NCI-H510A treated with DMSO at 0.1 percent for 48 hours (cell line): ENCODE measurements around the gene STARD13.

Experiments
- DNase-seq: peaks from one replicate; lab custom pipeline; 2025; lab: John Stamatoyannopoulos, UW

STARD13 gene

GRCh38 chr13:33275916-33276315, 9.6 kb downstream of the STARD13 start:
- DNase-seq = no peak

GRCh38 chr13:33274264-33274663, 11.3 kb downstream of the STARD13 start:
- no peak for DNase-seq

- no peak for DNase-seq
These were observed 12.9 kb downstream of the STARD13 start for GRCh38 chr13:33272531-33273124.

- no peak for DNase-seq
These were observed 13.8 kb downstream of the STARD13 start for GRCh38 chr13:33271759-33272158.

DNA sequence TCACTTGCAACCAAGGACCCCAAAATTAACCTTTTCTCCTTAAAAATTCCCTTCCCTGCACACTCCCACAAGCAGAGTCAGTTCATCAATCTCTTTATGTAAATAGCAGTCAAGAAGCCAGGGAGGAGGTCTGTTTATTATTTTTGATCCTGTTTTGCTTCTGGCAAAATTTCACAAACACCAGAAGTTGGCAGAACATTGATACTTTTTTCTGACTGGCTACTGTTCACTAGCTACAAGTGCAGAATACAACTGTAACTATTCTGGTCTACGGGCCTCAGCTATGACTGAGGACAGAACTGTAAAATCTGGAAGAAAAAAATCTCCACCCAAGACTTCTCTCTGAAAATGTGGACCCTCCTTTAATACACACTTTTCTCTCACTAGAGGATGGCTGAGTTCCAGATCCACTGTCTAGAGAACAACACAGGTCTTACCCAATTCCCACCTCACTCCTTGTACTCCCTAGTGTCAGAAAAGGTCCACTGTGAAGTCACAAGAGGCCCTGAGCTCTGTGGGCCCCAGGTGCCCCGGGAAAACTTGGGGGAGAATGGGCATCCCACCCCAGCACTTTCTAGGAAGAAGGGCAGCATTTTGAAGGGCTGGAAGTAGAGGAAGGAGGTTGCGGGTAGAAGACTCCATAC, 14.5 kb downstream of the STARD13 start:
- no peak for DNase-seq

- DNase-seq = no peak
These were observed 19.9 kb downstream of the STARD13 start for GRCh38 chr13:33265607-33266006.

- DNase-seq = no peak
These were observed 20.4 kb downstream of the STARD13 start for GRCh38 chr13:33265133-33265532.

DNA sequence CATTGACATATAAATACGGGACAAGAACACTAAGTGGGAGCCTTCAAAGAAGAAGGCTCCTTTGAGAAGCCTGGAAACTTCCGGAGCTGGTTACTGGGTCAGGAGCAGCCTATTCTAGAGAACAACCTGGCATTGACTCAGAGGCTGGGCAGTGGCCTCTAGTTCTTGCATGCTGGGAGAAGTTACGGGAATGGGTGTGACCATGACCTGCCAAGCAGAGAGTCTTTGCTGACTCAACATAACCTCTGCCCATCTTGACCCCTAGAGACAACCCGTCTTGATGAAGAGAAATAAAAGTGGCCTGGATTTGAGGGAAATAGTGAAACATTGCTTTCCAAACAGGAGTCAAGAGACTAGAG, 21.0 kb downstream of the STARD13 start:
- DNase-seq = no peak

DNA sequence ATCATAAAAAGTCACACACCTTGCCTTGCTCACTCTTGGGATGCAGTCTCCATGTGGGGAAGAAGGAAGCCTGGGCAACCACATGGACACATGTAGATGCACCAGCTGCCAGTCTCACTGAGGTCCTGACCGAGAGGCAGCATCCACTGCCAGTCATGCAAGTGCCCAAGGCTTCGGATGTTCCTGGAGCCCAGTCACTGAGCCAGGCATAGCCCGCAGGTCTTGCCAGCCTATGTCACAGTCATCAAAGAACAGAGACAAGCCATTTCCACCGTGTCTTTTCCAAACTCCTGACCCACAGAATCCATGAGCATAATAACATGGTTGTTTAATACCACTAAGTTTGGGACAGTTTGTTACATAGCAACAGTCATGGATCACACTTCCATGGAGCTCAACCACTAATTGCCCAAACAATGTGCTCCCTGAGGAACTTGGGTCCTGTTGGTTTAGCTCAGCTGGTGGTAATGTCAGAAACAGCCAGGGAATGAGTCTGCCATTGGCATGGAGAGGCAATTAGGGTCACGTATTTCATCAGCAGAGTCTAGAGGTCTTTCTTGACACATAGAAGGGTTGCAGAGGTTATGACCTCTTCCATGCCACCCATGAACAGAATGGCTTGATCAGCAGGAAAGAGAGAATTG, 21.5 kb downstream of the STARD13 start:
- DNase-seq = no peak

DNA sequence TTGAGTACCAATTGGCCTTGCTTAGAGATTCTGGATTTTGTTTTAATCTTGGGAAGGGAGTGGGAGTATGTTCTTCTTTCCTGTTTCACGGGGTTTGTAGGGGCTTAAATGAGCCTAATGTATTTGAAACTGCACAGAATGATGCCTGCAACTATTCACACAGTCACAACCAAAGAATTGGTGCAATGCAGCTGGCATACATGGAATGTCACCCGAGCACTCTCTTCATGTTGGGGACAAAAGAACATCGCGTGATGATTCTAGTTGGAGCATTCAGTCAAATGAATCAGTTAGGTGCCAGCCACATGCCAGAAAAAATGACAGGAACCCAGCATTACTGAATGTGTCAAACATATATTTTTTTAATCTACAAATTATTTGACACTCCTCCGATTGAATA, 22.1 kb downstream of the STARD13 start:
- DNase-seq = no peak

GRCh38 chr13:33262997-33263396, 22.6 kb downstream of the STARD13 start:
- DNase-seq = no peak

GRCh38 chr13:33262594-33262993, 23.0 kb downstream of the STARD13 start:
- no peak for DNase-seq

- DNase-seq = no peak
These were observed 23.5 kb downstream of the STARD13 start for GRCh38 chr13:33262062-33262487.

- DNase-seq = no peak
These were observed 24.0 kb downstream of the STARD13 start for GRCh38 chr13:33261387-33262061.

DNA sequence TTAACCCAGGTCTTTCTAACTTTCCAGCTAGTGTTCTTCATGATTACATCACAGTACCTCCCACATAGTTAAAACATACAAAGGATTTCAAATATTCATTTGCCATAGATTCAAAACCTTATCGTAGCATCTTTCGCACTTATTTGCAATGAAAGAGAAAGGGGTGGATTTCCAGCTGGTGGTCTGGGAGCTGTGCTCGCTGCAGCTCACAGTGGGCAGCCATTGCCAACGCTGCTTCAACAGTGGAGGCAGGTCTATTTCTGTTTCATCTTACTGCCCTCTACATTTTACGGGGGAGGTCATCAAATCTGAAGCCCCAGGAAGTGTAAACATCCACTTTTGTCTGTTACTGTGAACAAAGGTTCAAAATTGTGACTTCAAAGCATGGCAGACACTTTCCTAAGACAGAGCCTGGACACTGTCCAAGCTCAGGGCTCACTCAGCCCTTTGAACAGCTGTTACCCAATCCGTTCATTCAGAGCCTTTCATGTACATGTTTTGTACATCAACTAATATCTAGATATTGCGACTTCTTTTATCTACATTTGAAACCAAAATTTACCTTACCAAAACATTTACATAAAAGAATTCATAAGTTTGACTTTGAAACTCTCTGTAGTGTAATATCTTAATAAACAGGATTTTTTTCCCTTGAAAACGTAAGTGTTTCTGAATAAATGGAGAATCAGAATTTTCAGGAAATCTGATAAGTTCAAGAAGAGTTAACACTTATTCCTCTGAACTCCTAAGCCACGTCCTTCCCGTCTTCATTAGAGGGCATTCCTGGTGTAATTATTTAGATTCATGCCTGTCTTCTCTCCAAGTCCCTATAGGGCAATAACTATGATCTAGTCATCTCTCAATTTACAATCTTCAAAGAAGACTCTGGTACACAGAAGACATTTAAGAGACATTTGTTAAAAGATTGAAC, 25.1 kb downstream of the STARD13 start:
- no peak for DNase-seq

GRCh38 chr13:33259296-33259695, 26.3 kb downstream of the STARD13 start:
- no peak for DNase-seq

- DNase-seq = no peak
These were observed 26.8 kb downstream of the STARD13 start for GRCh38 chr13:33258808-33259193.

GRCh38 chr13:33257841-33258807, 27.4 kb downstream of the STARD13 start:
- DNase-seq = no peak

GRCh38 chr13:33256148-33256840, 29.3 kb downstream of the STARD13 start:
- no peak for DNase-seq

DNA sequence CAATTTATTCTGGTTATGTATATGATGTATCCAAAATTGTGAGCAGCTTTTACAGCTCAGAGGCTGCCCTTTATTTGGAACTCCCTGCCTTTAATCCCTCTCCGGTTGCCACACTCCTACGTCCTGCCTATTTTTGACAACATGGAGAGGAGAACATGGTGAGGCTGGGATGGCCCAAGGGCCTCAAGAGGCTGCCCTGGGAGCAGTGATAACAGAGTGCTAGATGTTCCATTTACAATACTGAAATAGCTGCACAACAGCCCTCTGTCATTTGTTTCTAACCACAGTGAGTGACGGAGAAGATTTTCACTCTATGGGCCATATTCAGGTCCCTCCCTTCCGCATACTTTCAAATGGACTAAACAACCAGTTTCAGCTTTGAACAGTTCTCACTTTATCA, 33.4 kb downstream of the STARD13 start:
- no peak for DNase-seq
